NCI-H82 treated with DMSO at 0.1 percent for 48 hours (cell line): ENCODE data around the gene DRD4.
"Not testable (repeated sequence)": the region's sequence is repeated elsewhere in the genome, so short reads cannot be mapped to it uniquely, and the experiment has no call there.

Source experiments
- DNase-seq: peaks from one replicate; lab custom pipeline; 2025; ENCODE audit not compliant: unreplicated experiment; lab: John Stamatoyannopoulos, UW

DRD4 gene

GRCh38 chr11:673866-674265 lies 36.8 kb downstream of the DRD4 start:
- no peak for DNase-seq

- DNase-seq = no peak
Observed at GRCh38 chr11:674406-674805, 37.3 kb downstream of the DRD4 start.

- DNase-seq = no peak
Observed at GRCh38 chr11:678297-678696, 41.2 kb downstream of the DRD4 start.

GRCh38 chr11:679271-680207 lies 42.5 kb downstream of the DRD4 start:
- DNase-seq = no peak

DNA sequence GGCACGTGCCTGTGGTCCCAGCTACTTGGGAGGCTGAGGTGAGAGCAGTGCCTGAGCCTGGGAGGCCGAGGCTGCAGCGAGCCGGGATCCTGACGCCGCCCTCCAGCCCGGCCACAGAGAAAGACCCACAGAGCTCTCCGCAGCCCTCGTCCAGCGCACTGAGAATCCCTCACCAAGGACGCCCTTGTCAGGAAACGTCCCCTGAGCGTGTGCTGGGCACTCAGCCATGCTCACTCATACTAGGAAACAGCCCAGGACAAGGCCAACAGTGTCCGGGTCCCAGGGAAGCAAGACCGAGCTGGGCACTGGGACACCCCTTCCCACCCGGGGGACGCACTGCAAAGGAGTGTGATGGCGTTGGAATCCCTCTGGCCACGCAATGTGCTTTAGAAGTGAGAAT lies 43.4 kb downstream of the DRD4 start:
- no peak for DNase-seq

DNA sequence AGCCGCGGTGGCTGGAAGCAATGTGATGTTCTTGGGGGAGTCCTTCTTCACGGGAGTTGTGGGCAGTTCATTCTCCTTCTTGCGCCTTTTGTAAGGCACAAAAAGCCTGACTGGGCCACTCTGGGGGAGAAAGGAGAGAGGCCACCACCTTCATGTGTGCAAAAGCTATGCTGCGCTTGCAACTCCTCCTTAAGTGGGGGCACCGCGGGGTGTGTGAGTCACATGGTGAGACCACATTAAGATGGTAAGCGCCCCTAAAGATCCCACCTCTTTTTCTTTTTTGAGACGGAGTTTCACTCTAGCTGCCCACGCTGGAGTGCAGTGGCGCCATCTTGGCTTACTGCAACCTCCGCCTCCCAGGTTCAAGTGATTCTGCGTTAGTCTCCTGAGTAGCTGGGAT lies 43.9 kb downstream of the DRD4 start:
- DNase-seq = no peak

GRCh38 chr11:686451-687243 lies 49.6 kb downstream of the DRD4 start:
- DNase-seq = no peak

GRCh38 chr11:687751-688150 lies 50.7 kb downstream of the DRD4 start:
- no peak for DNase-seq

DNA sequence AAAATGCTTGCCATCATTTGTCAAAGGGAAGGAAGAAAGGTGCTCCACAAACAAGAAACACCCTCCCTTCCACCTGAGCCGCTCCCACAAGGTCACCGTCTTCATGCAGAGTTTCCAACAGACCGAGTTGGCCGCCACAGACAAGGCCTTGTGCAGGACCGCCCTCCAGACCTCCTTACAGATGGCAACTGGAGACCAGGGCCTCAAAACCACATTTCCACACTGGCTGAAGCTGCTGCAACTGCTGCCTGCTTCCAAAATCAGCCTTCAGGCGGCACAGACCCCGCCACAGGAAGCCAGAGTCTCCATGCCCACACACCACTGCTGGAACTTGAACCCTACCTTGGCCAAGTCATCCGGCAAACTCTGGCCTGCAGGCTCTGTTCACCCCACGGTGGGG lies 51.6 kb downstream of the DRD4 start:
- DNase-seq = no peak

DNA sequence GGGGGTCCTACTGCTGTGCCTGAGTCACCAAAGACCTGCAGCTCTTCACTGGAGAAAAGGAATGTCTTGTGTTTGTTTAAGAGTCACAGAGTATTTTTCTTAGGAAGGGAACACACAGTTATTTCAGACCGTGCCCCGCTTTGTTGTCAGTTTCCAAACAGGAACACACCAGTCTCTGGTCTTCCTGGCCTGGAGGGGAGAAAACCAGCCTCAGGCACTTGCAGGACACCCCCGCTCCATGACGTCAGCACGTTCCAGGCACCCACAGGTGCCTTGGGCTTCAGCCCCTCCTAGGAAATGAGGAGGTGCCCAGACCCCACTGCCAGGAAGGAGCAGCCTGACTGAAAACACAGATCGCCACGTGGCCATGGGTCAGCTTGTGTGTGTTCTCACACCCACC lies 52.6 kb downstream of the DRD4 start:
- no peak for DNase-seq

- not testable (repeated sequence) for DNase-seq
Observed at GRCh38 chr11:690244-690643, 53.2 kb downstream of the DRD4 start.
